SK-N-SH (cell line): ENCODE measurements around the gene FZD7. TPM values are rescaled to one million over a fixed set of nuclear protein-coding genes. Genes with fewer than 3 reads are reported as not detected.
A peak's percentile ranks its signal among the peaks of the same experiment; 100 is the strongest.

ENCODE experiments used
- CTCF ChIA-PET: fragments of 300-600, 350-600 bp; formaldehyde crosslinking; extraction: SDS; loops from one replicate; lab custom pipeline; 2021; lab: Yijun Ruan, JAX
- POLR2A ChIA-PET: fragments of 350-600 bp; sonication (Branson Sonifier 250); formaldehyde crosslinking; extraction: SDS; loops from one replicate; lab custom pipeline; 2020; ENCODE audit warnings: antibody characterized with exemption, inconsistent platforms; lab: Yijun Ruan, JAX
- DNase-seq: peaks from one replicate; pipeline ENCODE4 v3.0.0; 2012
- H2AFZ ChIP-seq: fragments of 200-600 bp; sonication (generic); 2 replicates; pipeline ENCODE4 v1.8.1; 2016; ENCODE audit warnings: antibody characterized with exemption, mild to moderate bottlenecking, low read depth
- H3F3A ChIP-seq: fragments of 200-600 bp; sonication (generic); replicated peaks from 2 replicates; pipeline ENCODE3; 2016; ENCODE audit warnings: antibody characterized with exemption, mild to moderate bottlenecking; ENCODE audit not compliant: insufficient read depth
- H3K27ac ChIP-seq, 2 experiments: fragments of 200-500 bp in 1 of 2; fragments of 200-600 bp in 1 of 2; sonication (Bioruptor generic) in 1 of 2; sonication (generic), shearing (Covaris generic) in 1 of 2; 2 replicates each; pipeline versions ENCODE4 v1.5.1 to v1.6.1; 2014 to 2016; ENCODE audit warnings: low read depth in 2 of 2, inconsistent platforms in 1 of 2, low read length in 1 of 2, mild to moderate bottlenecking in 1 of 2, mixed read lengths in 1 of 2
- H3K27me3 ChIP-seq: fragments of 200-600 bp; sonication (generic), shearing (Covaris generic); 2 replicates; pipeline ENCODE4 v1.6.1; 2016; ENCODE audit warnings: mixed run types; ENCODE audit not compliant: insufficient read depth
- H3K36me3 ChIP-seq, 2 experiments: fragments of 200-500 bp in 1 of 2; fragments of 200-600 bp in 1 of 2; sonication (Bioruptor generic) in 1 of 2; sonication (generic) in 1 of 2; replicated peaks in 1 of 2; 2 replicates each; pipeline versions ENCODE3 to v1.5.1; 2014 to 2016; ENCODE audit warnings: low read length in 1 of 2, mild to moderate bottlenecking in 1 of 2; ENCODE audit not compliant: insufficient read depth in 2 of 2, control insufficient read depth in 1 of 2
- H3K4me1 ChIP-seq, 2 experiments: fragments of 200-500 bp in 1 of 2; fragments of 200-600 bp in 1 of 2; sonication (Bioruptor generic) in 1 of 2; sonication (generic), shearing (Covaris generic) in 1 of 2; 2 replicates each; pipeline versions ENCODE4 v1.5.1 to v1.6.1; 2014 to 2016; ENCODE audit warnings: low read depth in 1 of 2, low read length in 1 of 2, mixed run types in 1 of 2; ENCODE audit not compliant: insufficient read depth in 2 of 2, control insufficient read depth in 1 of 2
- H3K4me2 ChIP-seq: fragments of 200-600 bp; sonication (generic), shearing (Covaris generic); 2 replicates; pipeline ENCODE4 v1.6.1; 2017; ENCODE audit warnings: mixed run types
- H3K4me3 ChIP-seq, 2 experiments: fragments of 200-500 bp in 1 of 2; fragments of 200-600 bp in 1 of 2; sonication (Bioruptor generic) in 1 of 2; sonication (generic), shearing (Covaris generic) in 1 of 2; 2 replicates each; pipeline versions ENCODE4 v1.5.1 to v1.8.1; 2014 to 2016; ENCODE audit warnings: low read depth in 2 of 2, inconsistent platforms in 1 of 2, low read length in 1 of 2, mild to moderate bottlenecking in 1 of 2, mixed read lengths in 1 of 2, moderate library complexity in 1 of 2
- H3K79me2 ChIP-seq: fragments of 200-600 bp; sonication (generic); 2 replicates; pipeline ENCODE4 v1.8.1; 2017; ENCODE audit warnings: mild to moderate bottlenecking; ENCODE audit not compliant: insufficient read depth
- H3K9ac ChIP-seq: fragments of 200-600 bp; sonication (generic); 2 replicates; pipeline ENCODE4 v1.6.1; 2017; ENCODE audit warnings: mixed run types
- H3K9me2 ChIP-seq: fragments of 200-600 bp; sonication (generic); 2 replicates; pipeline ENCODE4 v1.6.1; 2017; ENCODE audit warnings: mixed run types
- H3K9me3 ChIP-seq: fragments of 200-600 bp; sonication (generic); 2 replicates; pipeline ENCODE4 v1.6.1; 2017; ENCODE audit warnings: mixed run types, mild to moderate bottlenecking, moderate library complexity
- H4K20me1 ChIP-seq: fragments of 200-600 bp; sonication (generic); 2 replicates; pipeline ENCODE4 v1.6.1; 2017; ENCODE audit warnings: mild to moderate bottlenecking, mixed run types; ENCODE audit not compliant: insufficient read depth
- CHD2 ChIP-seq: fragments of 150-350 bp; IDR thresholded peaks from 2 replicates; pipeline ENCODE4 v1.6.1; 2018; ENCODE audit warnings: low read length; ENCODE audit not compliant: partially characterized antibody
- CTCF ChIP-seq: fragments of 200-600 bp; sonication (generic); IDR thresholded peaks from 2 replicates; pipeline ENCODE4 v1.6.1; 2017; ENCODE audit warnings: antibody characterized with exemption, mild to moderate bottlenecking, moderate library complexity
- ELF1 ChIP-seq: IDR thresholded peaks from 2 replicates; pipeline ENCODE4 v1.4.0; 2012
- EZH2phosphoT487 ChIP-seq: fragments of 200-600 bp; sonication (generic); IDR thresholded peaks from 2 replicates; pipeline ENCODE4 v1.6.1; 2017; ENCODE audit warnings: low read depth, mixed run types, mild to moderate bottlenecking, antibody characterized with exemption, moderate library complexity, borderline replicate concordance
- FOXJ3 ChIP-seq: sonication (generic); formaldehyde crosslinking; IDR thresholded peaks from 2 replicates; pipeline ENCODE4 v1.5.1; 2020; ENCODE audit warnings: mild to moderate bottlenecking, missing genetic modification reagents
- JUND ChIP-seq: IDR thresholded peaks from 2 replicates; pipeline ENCODE4 v1.4.0; 2012
- MEF2A ChIP-seq: IDR thresholded peaks from 2 replicates; pipeline ENCODE4 v1.4.0; 2012; ENCODE audit warnings: low read depth, borderline replicate concordance
- MXI1 ChIP-seq: IDR thresholded peaks from 2 replicates; pipeline ENCODE4 v1.6.1; 2012; ENCODE audit warnings: mild to moderate bottlenecking, low read depth, low read length, improper control_type of control experiment
- RCOR1 ChIP-seq: fragments of 150-350 bp; IDR thresholded peaks from 2 replicates; pipeline ENCODE4 v1.6.1; 2017; ENCODE audit warnings: antibody characterized with exemption, low read length
- RFX5 ChIP-seq: IDR thresholded peaks from 2 replicates; pipeline ENCODE4 v1.6.1; 2012; ENCODE audit warnings: mild to moderate bottlenecking, improper control_type of control experiment, low read length
- SMC3 ChIP-seq: IDR thresholded peaks from 2 replicates; pipeline ENCODE4 v1.6.1; 2012; ENCODE audit warnings: low read depth, low read length, improper control_type of control experiment
- TAF1 ChIP-seq: IDR thresholded peaks from 2 replicates; pipeline ENCODE4 v1.6.1; 2012; ENCODE audit warnings: low read depth, mild to moderate bottlenecking, low read length, moderate library complexity, borderline replicate concordance
- TEAD4 ChIP-seq: IDR thresholded peaks from 2 replicates; pipeline ENCODE4 v1.4.0; 2012; ENCODE audit warnings: mild to moderate bottlenecking, borderline replicate concordance; ENCODE audit not compliant: insufficient read depth
- YY1 ChIP-seq: IDR thresholded peaks from 2 replicates; pipeline ENCODE4 v1.4.0; 2012; ENCODE audit warnings: low read depth, mild to moderate bottlenecking
- ZBTB33 ChIP-seq: IDR thresholded peaks from 2 replicates; pipeline ENCODE4 v1.4.0; 2012; ENCODE audit warnings: low read depth, borderline replicate concordance
- WGBS: methylation state at CpG from one replicate; pipeline ENCODE4 v1.1.6; 2017; ENCODE audit warnings: low lambda C conversion rate; 5-methylcytosine and 5-hydroxymethylcytosine counted together
- polyA plus RNA-seq, 3 experiments: library from polyadenylated mRNA; depleted of rRNA; stranded (reverse); fragments of >200 nt; gene quantifications; 2 replicates each; pipeline ENCODE4 v1.2.3, GENCODE V29; 2012

FZD7 gene
- polyA plus RNA-seq, 1 of the 3 experiments (the other 2 are of a cell fraction): 19.7 TPM

- TF ChIP-seq CTCF: no peak
- no peak for TF ChIP-seq JUND
Measured at GRCh38 chr2:202035941-202036372, 2.3 kb downstream of the FZD7 start (continued).

GRCh38 chr2:202036601-202037037 lies 3.0 kb downstream of the FZD7 start:
- Histone ChIP-seq H3K27ac (peak overlapping the region; percentile 29 to 82), H3K4me3 (peak overlapping the region; percentile 69 to 88), H3K9ac (peak overlapping the region; percentile 57), H3F3A (peaks cover 8% of the 10 kb centered on the region), H3K36me3 (peaks cover 18 to 31% of the 10 kb centered on the region in 2 experiments), H3K9me2 (no peaks in the 10 kb centered on the region), H4K20me1 (peaks cover 37% of the 10 kb centered on the region), H3K4me2 (peak overlapping the region; percentile 74), H3K9me3 (no peaks in the 10 kb centered on the region), H3K79me2 (peaks cover 61% of the 10 kb centered on the region), H2AFZ (no peak overlapping the region), H3K27me3 (no peaks in the 10 kb centered on the region), H3K4me1 (peaks cover 23 to 43% of the 10 kb centered on the region in 2 experiments)
- WGBS: 51% methylated on average over 13 of the region's 15 CpGs
- peak; percentile 54 for DNase-seq
- ChIA-PET CTCF (interaction anchor here (1.0 to 1.7 kb wide), 2 partner anchors 51 to 176 kb away, joined by 3 to 7 read pairs; no protein-coding TSS in a partner anchor), POLR2A (no interaction called here)
- TF ChIP-seq RCOR1: no peak
- TF ChIP-seq MEF2A: no peak
- no peak for TF ChIP-seq FOXJ3 (CRISPR knock-in tag)
- no peak for TF ChIP-seq RFX5
- no peak for TF ChIP-seq TAF1
- no peak for TF ChIP-seq ELF1
- TF ChIP-seq EZH2phosphoT487: no peak
- no peak for TF ChIP-seq ZBTB33
- TF ChIP-seq SMC3: 0 out of 2 replicates have a peak, but pooled peaks have one; percentile 11
- no peak for TF ChIP-seq CHD2
- no peak for TF ChIP-seq YY1
- TF ChIP-seq TEAD4: no peak
- TF ChIP-seq MXI1: 0 out of 2 replicates have a peak, but pooled peaks have one; percentile 7
